Fibroblast of the conjunctiva (primary cell): ENCODE measurements around the gene GPHN.

Source experiments
- DNase-seq: peaks from one replicate; pipeline ENCODE4 v3.0.0-alpha.2; 2010; ENCODE audit warnings: low read depth

GPHN gene

GRCh38 chr14:66944872-66945271, 436.9 kb downstream of the GPHN start:
- DNase-seq, result no peak

DNA sequence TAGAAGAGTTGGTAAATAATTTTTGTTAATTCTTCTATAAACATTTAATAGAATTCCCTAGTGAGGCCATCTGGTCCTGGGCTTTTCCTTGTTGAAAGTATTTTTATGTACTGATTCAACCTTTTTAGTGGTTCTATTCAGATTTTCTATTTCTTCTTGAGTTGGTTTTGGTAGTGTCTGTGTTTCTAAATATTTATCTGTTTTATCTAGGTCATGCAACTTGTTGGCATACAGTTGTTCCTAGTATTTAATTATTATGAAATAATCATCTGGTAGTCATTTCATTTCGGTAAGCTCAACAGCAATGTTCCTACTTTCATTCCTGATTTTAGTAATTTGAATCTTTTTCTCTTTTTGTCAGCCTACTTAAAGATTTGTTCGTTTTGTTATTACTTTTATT, 447.2 kb downstream of the GPHN start:
- no peak for DNase-seq

DNA sequence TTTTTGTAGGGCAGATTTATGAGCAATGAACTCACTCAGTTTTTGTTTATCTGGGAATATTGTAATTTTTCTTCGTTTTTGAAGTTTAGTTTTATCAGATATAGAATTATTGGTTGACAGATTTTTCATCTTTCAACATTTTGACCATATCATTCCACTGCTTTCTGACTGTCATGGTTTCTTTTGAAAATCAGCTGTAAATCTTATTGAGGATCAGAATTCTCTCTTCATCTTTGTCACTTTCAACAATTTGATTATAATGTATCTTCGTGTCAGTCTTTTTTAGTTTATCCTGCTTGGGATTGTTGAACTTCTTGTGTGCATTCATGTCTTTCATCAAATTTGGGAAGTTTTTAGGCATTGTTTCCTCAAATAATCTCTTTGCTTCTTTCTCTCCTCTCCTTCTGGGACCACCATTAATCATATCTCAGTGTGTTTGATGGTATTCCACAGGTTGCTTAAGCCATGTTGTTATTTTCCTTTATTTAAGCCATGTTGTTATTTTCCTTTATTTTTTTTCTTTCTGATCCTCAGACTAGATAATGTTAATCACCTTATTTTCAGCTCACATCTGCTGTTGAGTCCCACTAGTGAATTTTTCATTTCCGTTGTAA, 451.6 kb downstream of the GPHN start:
- DNase-seq, result no peak

DNA sequence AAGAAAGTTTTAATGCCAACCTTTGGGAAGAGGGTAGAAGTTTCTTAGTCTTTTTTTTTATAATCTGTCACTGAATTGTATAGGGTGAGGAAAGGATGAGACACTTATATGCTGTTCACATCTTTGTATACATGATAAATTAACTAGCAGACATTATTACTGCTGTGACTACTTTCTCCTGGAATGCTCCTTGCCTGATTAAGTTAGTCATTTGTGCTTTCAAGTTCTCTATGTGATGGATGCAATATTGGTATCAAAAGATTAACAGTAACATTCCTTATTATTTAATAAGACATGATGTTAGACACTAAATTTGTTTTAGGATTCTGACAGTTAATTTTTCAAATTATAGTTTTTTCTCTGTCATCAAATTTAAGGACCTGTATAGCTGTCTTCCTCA, 457.9 kb downstream of the GPHN start:
- no peak for DNase-seq

- DNase-seq, result no peak
These were observed 464.5 kb downstream of the GPHN start for GRCh38 chr14:66972469-66972868.

GRCh38 chr14:66974397-66975025, 466.6 kb downstream of the GPHN start:
- no peak for DNase-seq

- no peak for DNase-seq
These were observed 467.3 kb downstream of the GPHN start for GRCh38 chr14:66975251-66975650.

GRCh38 chr14:66979101-66979974, 471.4 kb downstream of the GPHN start:
- DNase-seq, result no peak

DNA sequence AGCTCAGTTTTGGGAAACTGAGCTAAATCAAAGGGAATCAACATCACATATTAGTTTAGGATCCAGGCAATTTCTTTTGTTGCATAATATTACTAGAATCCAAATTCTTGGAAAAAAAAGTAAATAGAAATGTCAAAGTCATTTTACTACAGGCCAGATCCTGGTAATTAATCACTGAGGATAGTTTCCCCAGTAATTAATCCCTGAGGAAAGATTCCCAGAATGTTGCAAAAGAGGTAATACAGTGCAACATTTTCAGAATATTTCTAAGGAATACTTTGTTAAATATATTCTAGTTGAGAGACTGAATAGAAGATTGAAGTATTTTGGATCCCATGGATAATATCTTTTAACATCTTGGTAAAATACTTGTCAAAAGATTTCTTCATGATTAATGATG, 474.3 kb downstream of the GPHN start:
- DNase-seq, result no peak

GRCh38 chr14:66992776-66993175, 484.8 kb downstream of the GPHN start:
- DNase-seq, result no peak

DNA sequence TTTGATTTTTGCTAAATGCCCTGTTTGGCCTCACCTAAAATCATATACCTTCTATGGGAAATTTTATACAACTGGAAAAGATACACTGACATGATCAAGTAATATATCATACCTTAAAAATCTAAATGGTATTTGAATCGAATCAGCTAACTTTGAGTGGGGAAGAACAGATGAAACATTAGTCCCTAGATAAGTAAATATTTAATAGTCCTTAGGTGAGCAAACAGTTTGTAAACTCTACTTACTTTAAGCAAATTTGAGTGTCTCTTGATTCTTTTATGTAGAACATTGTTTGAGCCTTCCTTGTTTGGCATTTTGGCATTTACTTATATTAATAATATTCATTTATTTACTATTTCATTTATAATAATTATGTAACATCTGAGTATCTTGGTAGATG, 485.6 kb downstream of the GPHN start:
- no peak for DNase-seq

- no peak for DNase-seq
These were observed 490.1 kb downstream of the GPHN start for GRCh38 chr14:66998013-66998412.

DNA sequence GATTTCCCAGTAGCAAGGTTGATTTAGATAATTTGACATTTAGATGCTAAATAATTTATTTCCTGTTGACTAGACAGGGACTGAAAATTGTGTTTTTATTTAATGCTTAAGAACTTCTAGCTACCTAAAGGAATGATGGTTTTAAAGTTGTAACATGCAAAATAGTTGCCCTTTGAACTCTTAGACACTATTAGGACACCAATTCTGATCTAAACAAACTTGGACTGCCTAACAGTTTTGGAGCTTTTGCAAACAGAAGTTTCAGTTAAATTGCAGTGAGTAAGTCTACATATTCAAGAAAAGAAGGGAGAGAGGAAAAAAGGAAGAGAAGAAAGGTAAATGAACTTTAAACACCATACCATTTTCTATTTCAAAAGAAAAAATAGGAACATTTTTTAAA, 492.0 kb downstream of the GPHN start:
- DNase-seq, result no peak

DNA sequence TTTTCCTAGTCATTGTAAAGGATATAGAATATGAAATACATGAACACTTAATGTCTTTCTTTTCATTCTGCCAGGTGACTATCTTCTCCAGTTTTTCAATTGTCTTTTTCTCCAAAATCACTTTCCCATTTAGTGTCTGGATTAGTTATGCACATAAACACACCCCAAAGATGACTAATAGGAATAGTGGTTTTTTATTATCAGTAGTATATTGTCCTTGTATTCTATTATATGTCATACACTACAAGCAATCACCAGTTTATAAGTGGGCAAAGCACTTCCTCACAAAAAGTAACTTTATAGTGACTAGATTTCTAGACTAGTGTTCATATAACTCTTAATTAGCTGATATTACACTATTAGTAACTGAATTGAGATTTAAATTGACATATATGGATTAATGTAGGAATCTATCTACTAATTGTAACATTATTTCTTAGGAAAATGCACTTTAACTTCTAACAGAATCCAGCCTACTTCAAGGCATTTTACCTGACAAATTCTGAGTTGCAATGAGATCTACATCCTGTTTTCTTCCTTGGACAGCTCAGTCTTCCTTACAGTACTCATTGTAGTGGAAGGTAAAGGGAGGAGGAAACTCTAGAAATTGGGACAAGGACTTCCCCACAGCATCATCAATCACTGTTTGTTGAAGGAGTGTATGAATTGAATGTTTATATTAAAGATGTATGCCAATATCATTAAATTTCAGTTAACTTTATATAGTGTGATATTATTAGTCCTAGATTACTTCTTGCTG, 495.2 kb downstream of the GPHN start:
- DNase-seq, result no peak

- DNase-seq, result no peak
These were observed 496.6 kb downstream of the GPHN start for GRCh38 chr14:67004521-67004920.

DNA sequence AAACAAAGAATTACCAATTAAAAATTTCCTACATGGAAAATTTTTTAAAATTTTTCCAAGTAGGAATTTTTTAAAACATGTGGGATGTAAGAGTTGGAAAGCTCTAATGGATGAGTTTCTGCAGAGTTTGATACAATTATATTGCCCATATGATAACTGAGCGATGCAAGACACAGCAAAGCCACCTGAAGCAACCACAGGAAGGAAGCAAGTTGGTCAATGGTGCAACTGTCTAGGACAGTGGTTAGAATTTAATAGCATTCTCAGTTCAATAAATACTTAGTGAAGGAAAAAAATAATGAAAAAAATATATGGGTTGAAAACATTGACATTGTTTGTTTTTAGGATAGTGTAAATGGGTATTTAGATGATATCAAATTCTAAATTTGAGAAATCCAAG, 502.7 kb downstream of the GPHN start:
- DNase-seq, result no peak

DNA sequence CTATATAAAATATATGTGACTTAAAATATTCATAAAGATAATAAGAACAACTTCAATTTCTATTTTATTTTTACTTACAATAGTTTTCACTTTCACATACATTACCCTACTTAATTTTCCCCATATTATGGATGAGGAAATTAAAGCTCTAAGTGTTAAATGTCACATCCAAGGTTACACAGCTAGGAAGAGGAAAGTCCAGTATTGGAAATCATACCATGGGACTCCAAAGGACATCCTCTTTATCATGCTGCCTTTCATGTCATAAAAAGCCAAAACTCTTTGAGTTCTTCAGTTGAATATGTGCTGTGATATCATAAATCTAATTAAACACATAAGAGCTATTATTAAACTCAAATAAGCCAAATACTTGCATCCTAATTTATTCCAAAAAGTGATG, 508.9 kb downstream of the GPHN start:
- no peak for DNase-seq

GRCh38 chr14:67018720-67019119, 510.8 kb downstream of the GPHN start:
- DNase-seq, result no peak

DNA sequence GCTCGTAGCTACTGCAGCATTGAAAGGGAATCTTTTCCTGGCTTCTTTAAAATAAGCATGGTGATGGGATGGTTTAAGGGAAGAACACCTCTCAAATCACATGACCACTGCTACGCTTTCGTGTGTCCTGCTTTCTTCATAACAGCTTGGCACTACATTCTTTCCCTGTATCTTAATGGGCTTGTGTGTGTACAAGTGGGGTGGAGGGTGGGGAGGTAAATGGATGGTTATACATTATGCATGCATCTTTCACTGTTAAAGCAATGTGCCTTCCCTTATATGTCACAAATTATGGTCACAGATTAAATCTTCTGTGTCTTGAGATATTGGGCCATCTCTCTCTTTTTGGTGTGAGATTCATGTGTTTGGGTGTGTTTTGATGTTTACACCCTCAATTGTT, 511.8 kb downstream of the GPHN start:
- DNase-seq, result no peak

DNA sequence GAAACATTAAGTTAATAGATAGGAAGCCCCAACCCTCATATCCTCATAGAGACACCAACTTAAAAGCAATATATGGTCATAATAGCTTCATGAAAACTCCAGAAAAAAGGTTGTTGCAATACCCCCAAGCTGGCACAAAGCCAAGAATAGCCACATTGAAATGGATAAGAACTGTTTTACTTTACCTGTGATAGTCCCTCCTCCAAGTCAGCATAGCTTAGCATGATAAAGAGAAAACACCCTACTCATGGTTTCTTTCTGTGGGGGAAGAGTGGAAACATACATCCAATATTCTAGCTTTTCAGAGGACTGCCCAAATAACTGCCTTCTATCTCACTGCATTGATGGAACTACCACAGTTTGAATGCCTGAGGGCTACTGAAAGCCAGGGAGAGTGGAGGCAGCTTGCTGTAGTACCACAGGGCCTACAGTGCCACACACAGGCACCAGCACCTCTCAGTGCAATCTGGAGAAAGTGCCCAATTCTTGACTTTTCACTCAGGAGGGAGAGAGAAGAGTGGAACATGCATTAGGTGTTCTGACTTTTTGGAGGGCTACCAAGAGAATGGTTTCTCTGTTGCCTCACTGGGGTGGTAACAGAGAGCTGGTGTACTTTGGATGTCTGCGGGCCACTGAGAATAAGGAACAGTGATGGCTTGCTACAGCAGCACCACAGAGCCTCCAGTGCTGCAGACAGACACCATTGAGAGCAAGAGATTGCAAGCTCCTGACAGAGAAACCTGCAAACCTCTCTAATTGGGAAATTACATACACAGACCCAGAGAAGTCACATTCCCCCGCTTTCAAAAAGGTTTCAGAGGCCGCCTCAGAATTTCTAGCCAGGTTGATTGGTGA, 524.2 kb downstream of the GPHN start:
- DNase-seq, result no peak

DNA sequence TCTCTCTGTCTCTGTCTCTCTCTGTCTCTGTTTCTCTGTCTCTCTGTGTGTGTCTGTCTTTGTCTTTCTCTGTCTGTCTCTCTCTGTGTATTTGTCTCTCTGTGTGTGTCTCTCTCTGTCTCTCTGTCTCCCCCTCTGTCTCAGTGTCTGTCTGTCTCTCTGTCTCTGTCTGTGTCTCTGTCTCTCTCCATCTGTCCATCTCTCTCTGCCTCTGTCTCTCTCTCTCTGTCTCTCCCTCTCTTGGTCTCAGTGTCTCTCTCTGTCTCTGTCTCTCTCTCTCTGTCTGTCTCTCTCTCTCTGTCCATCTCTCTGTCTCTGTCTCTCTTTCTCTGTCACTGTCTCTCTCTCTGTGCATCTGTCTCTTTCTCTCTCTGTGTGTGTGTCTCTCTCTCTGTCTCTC, 537.5 kb downstream of the GPHN start:
- DNase-seq, result no peak

DNA sequence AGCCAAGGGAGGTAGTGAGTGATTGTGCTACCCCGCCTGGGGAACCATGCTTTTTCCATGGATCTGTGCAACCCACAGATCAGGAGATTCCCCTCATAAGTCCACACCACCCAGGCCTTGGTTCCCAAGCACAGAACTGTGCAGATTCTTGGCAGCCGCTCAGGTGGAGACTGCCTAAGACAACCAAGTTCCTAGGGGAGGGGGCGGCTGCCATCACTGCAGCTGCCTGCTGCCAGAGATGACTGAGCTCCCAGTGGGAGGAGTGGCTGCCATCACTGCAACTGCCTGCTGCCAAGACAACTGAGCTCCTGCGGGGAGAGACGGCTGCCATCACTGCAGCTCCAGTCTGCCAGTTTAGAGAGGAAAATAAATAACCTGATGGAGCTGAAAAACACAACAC, 542.9 kb downstream of the GPHN start:
- no peak for DNase-seq
